Duodenal mucosa (tissue), 2 donors: ENCODE measurements around the gene CCDC200.
"Not testable (repeated sequence)": the region's sequence is repeated elsewhere in the genome, so short reads cannot be mapped to it uniquely, and the experiment has no call there.

ENCODE experiments used
- H3K27ac ChIP-seq: one replicate; pipeline ENCODE4 v1.7.0; 2013; ENCODE audit warnings: low read depth, low read length
- H3K27me3 ChIP-seq, 2 donors: one replicate each; pipeline ENCODE4 v1.7.0; 2013; ENCODE audit warnings: low read length in 2 of 2, control low read depth in 1 of 2; ENCODE audit not compliant: insufficient read depth in 2 of 2, control insufficient read depth in 1 of 2
- H3K36me3 ChIP-seq, 2 donors: one replicate each; pipeline ENCODE4 v1.7.0; 2013; ENCODE audit warnings: low read length in 2 of 2, control low read depth in 1 of 2; ENCODE audit not compliant: insufficient read depth in 2 of 2, control insufficient read depth in 1 of 2
- H3K4me1 ChIP-seq, 2 donors: one replicate each; pipeline ENCODE4 v1.7.0; 2013; ENCODE audit warnings: low read length in 2 of 2, control low read depth in 1 of 2; ENCODE audit not compliant: insufficient read depth in 2 of 2, control insufficient read depth in 1 of 2
- H3K4me3 ChIP-seq, 2 donors: one replicate each; pipeline ENCODE4 v1.7.0; 2013; ENCODE audit warnings: low read length in 2 of 2, low read depth in 1 of 2
- H3K9ac ChIP-seq, 2 donors: one replicate each; pipeline ENCODE4 v1.7.0; 2013; ENCODE audit warnings: low read length in 2 of 2, low read depth in 1 of 2
- H3K9me3 ChIP-seq, 2 donors: one replicate each; pipeline ENCODE4 v1.7.0; 2013; ENCODE audit warnings: low read length in 2 of 2, control low read depth in 1 of 2; ENCODE audit not compliant: control insufficient read depth in 1 of 2

CCDC200 gene

GRCh38 chr17:43199633-43200032 lies 28.8 kb downstream of the CCDC200 start:
- H3K9me3 ChIP-seq, result no peaks in the 10 kb centered on the region
- H3K27ac ChIP-seq, result no peak overlapping the region
- no peaks in the 10 kb centered on the region for H3K27me3 ChIP-seq
- H3K4me3 ChIP-seq, result no peak overlapping the region
- peaks cover 54 to 88% of the 10 kb centered on the region in 2 donors for H3K36me3 ChIP-seq
- H3K9ac ChIP-seq, result no peak overlapping the region
- no peaks in the 10 kb centered on the region for H3K4me1 ChIP-seq

- Histone ChIP-seq H3K27ac (no peak overlapping the region), H3K9ac (no peak overlapping the region), H3K36me3 (peaks cover 66 to 84% of the 10 kb centered on the region in 2 donors), H3K4me3 (no peak overlapping the region), H3K27me3 (no peaks in the 10 kb centered on the region), H3K4me1 (no peaks in the 10 kb centered on the region), H3K9me3 (no peaks in the 10 kb centered on the region)
Observed at GRCh38 chr17:43193251-43193650, 35.2 kb downstream of the CCDC200 start.

- H3K9me3 ChIP-seq, H3K9ac ChIP-seq, H3K4me3 ChIP-seq, H3K27me3 ChIP-seq, H3K4me1 ChIP-seq, H3K27ac ChIP-seq: not testable (repeated sequence)
- H3K36me3 ChIP-seq, result peaks cover 31 to 56% of the 10 kb centered on the region in 2 donors
Observed at GRCh38 chr17:43186656-43187055, 41.8 kb downstream of the CCDC200 start.

GRCh38 chr17:43183921-43184320 lies 44.5 kb downstream of the CCDC200 start:
- H3K36me3 ChIP-seq, result peaks cover 14 to 51% of the 10 kb centered on the region in 2 donors
- H3K27me3 ChIP-seq, result no peaks in the 10 kb centered on the region
- H3K27ac ChIP-seq, result no peak overlapping the region

GRCh38 chr17:43176119-43176570 lies 52.3 kb downstream of the CCDC200 start:
- Histone ChIP-seq H3K27me3 (no peaks in the 10 kb centered on the region), H3K9me3 (no peaks in the 10 kb centered on the region), H3K4me3 (peak overlapping the region in 1 of 2 donors; percentile 19), H3K36me3 (peaks cover 14 to 43% of the 10 kb centered on the region in 2 donors), H3K9ac (peak overlapping the region; percentile 33 to 43), H3K4me1 (peaks cover 31 to 33% of the 10 kb centered on the region in 2 donors), H3K27ac (peak overlapping the region; percentile 22)

More at GRCh38 chr17:43183921-43184320, 44.5 kb downstream of the CCDC200 start:
- H3K4me3 ChIP-seq, result no peak overlapping the region
- no peaks in the 10 kb centered on the region for H3K4me1 ChIP-seq
- no peak overlapping the region for H3K9ac ChIP-seq
- no peaks in the 10 kb centered on the region for H3K9me3 ChIP-seq

GRCh38 chr17:43175213-43176118 lies 53.0 kb downstream of the CCDC200 start:
- no peaks in the 10 kb centered on the region for H3K9me3 ChIP-seq
- peaks cover 31 to 33% of the 10 kb centered on the region in 2 donors for H3K4me1 ChIP-seq
- peak overlapping the region in 1 of 2 donors; percentile 33 for H3K9ac ChIP-seq
- peak overlapping the region in 1 of 2 donors; percentile 19 for H3K4me3 ChIP-seq
- no peak overlapping the region for H3K27ac ChIP-seq
- H3K36me3 ChIP-seq, result peaks cover 14 to 39% of the 10 kb centered on the region in 2 donors
- H3K27me3 ChIP-seq, result no peaks in the 10 kb centered on the region

- Histone ChIP-seq H3K9me3 (no peaks in the 10 kb centered on the region), H3K27me3 (no peaks in the 10 kb centered on the region), H3K36me3 (peaks cover 3% of the 10 kb centered on the region in 2 donors), H3K4me1 (peaks cover 29 to 42% of the 10 kb centered on the region in 2 donors), H3K27ac (peak overlapping the region; percentile 95), H3K9ac (peak overlapping the region; percentile 92 to 95), H3K4me3 (peak overlapping the region; percentile 79 to 82)
Observed at GRCh38 chr17:43171586-43172487, 56.6 kb downstream of the CCDC200 start.
